Ammon's horn (tissue), 1 donor: ENCODE measurements around the gene HAPLN3.

Experiments
- DNase-seq: peaks from one replicate; pipeline ENCODE4 v3.0.0-alpha.2; 2016; ENCODE audit warnings: low spot score

Gene HAPLN3

DNA sequence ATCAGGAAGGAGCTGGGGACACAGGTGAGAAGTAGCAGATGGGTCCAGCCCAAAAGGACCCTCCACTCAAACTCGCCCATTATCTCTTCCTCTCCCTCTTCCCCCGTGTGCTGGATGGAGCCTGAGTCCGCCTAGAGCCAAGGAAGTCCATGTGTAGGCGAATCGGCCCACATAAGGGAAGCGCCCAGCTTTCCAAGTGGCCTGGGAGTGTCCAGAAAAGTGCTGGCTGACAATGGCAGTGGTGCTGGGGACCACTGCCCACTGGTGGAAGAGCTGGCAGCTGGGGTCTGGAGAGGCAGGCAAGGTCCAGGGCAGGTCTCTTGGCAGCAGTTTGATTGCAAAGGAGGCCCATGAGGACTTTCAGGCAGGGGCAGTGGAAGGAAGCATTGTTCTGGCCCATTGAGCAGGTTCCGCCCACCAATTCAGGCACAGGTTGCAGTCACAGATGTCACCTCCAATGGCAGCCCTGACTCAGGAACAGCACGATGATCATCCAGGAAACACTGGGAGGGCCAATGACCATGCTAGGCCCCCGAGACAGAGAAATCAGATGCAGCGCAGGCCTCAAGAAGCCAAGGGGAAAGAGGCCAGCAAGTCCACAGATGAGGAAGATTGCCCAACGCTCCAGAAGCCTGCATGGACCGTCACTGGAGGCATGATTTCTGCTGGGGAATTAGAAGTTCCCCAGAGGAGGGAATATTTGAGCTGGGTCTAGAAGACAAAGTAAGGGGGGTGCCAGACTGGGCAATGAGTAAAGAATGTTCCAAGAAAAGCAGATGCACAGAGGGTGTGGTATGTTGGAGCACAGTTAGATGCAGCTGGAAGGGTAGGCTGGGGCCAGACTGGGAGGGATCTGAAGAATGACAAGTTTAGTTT is 14.8 kb upstream of the HAPLN3 start:
- no peak for DNase-seq

DNA sequence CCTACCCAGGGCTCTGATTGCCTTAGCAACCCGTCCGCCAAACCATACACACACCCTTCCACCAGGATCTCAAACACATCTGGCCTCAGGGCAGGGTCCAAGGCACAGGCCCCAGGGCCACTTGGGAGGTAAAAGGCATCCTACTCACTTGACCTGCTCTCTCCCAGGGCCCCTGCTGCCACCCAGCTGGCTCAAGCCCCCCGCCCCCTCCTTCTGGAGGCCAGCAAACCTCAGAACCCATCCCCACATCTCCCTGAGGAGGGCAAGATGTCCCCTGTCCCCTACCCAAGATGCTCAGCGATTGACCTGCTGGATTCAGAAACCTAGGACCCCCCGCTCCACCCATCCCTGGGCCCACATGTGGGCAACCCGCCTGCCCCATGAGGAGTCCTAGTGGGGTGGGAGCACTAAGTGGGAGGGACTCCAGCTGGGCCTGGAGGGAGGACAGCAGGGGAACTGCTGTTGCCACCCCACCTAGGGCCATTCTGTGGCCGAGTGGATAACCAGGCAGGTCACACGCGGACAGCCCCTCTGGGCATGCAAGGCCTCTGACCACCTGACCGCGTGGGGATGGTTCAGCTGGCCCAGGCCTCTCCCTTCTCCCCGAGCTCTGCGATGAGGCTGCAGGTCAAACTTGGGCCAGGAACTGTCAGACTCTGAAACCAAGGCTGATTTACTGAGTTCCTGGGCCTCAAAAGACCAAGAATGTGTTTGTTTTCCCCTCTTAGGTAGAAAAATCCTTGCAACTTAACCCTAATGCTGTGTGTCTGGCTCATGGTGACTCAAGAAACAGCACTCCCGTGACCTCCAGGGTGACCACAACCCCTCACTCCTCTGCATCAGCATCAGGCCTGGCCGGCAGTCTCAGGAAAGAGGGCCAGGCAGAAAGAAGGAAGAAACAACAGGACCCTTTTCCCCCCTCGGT is 13.6 kb upstream of the HAPLN3 start:
- no peak for DNase-seq

DNA sequence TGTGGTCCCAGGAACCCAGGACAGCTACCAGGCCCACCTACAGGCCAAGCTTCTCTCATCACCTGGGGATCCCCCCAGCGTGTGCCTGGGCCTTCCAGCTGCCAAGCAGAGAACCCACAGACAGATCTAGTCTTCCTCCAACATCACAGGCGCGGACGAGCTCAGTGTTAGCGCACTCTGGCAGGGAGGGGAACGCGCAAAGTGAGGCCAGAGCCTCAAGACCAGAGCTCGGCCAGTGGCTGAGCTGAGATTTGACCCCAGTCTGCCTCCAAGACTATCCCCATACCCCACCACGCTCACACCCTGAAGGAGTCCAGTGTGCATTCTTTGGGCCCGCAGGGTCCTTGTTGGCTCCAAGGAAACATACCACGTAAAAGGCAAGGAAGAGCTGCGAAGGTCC is 12.8 kb upstream of the HAPLN3 start:
- no peak for DNase-seq

DNA sequence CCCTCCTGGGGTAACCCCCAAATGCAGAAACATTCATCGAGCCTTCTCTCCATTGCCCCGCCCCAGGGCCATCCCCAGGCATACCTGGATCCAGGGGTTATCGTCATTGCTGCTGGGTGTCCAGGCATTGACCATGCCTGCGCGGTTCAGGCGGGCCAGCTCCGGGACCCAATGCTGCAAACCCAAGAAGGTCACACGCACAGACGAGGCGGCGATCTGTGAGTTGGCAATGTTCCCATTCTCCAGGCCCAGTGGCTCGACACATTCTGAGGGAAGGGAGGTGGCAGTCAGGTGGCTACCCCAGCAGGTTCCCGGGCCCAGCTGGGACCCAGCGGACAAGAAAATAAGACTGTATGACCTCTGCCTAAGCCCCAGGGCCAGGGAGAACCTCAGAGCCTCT is 11.8 kb upstream of the HAPLN3 start:
- no peak for DNase-seq

DNA sequence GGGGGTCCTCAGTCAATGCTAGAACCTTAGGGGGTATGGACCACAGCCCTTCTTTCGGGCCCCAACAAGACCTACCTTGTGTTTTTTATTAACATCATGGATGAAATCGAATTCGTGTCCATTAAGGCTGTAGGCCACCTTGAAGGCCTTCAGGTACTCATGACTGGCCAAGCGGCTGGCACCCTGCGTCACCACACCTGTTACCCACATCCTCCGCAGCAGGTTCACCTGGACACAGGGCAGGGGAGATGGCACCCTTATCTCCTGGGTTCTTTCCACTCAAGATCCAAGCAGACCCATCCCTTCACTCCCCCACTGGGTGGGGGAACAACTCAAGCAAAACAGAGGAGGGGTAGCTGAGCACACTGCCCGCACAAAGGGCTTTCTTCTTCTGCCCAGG is 11.2 kb upstream of the HAPLN3 start:
- no peak for DNase-seq

DNA sequence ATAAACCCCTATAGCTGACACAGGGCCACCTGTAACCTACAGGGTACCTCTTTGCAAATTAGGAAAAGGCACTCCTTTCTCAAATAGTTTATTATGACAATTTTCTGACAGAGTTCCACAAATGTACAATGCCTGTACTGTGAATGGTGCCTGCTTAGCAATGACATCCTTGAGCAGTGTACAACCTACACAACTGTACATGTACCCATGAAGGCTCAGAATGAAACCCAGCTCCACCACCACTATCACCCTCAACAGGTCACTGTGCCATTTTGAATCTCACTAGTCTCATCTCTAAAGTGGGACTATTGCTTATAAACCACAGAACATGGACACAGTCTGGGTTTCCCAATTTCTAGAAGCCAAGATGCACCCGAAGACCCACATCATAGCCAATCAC is 10.8 kb upstream of the HAPLN3 start:
- no peak for DNase-seq

DNA sequence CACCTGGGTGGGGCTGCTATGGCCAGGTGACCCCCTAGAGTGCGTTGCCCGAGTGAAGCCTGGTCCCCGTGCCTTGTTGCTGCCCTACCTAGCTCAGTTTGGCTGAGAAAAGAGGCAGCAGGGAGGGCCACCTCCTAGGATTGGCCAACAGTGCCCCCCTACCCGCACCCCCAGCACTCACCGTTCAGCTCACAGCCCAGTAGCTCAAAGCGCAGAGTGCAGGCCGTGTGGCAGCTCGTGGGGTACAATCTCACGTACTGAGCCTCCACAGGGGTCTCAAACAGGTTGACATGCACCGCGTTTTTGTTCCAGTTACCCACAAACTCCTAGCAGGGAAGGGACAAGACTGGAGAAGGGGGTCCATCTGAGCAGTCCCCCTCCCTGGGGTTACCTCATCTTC is 10.2 kb upstream of the HAPLN3 start:
- DNase-seq = no peak

DNA sequence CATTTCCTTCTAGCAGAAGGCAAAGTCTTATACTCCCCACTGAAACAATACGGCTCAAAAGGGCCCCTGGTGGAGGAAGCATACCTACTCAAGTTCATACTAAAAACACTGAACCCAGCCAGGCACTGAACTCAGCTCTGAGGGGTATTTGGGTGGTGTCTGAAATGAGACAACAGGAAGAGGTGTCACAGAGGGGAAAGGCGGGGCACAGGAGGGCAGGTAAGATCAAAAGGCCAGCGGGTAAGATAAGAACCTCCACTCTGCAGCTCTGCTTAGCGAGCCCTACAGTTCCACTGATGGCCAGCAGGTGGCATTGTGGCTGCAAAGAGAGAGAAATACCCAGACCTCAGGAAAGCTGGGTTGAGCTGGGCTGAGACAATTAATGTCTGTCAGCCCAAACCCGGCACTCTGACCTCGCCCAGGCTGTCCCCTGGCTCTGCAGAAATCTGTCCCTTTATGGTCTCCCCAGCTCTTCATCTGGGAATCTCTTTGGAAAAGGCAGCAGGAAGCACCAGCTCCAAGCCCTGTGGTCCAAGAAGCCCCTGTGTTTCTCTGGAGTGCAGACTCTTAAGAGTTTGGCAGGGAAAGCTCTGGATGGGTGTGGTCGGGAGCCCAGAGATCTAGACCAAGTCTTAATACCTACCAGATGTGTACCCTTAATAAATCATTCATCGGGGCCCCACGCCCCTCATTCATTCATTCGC is 9.4 kb upstream of the HAPLN3 start:
- peak; percentile 89 for DNase-seq

DNA sequence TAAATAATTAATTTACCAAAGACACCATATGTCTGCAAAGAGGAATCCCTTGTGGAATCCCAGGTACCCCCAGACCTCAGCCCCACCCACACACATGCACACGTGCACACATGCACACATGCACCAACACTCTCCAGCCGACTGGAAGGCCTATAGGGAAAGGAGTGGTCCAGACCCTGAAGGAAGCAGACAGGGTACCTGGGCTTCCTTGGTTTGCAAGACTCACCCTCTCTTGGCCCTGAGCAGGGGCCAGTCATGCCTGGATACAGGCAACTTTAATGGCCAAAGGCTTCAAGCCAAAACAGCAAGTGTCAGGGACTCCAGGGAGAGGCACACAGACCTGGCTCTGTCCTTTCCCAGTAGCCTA is 8.9 kb upstream of the HAPLN3 start:
- DNase-seq = no peak

DNA sequence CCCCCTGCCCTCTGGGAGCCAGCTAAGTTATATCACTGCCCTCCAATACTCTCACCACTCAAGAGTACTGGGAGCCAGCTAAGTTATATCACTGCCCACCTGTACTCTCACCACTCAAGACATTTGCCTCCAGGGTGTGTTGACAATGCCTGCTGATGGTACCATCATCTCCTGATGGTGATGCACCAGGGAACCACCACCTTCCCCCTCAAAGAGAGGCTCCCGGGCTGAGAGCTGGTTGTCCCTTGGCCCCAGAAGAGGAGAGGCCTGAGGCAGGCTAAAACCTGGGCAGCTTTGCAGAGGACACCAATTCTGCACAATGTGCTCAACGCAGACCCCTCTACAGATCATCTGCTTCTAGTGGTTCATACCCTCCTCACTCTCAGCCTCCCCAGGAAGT is 7.5 kb upstream of the HAPLN3 start:
- DNase-seq = no peak

DNA sequence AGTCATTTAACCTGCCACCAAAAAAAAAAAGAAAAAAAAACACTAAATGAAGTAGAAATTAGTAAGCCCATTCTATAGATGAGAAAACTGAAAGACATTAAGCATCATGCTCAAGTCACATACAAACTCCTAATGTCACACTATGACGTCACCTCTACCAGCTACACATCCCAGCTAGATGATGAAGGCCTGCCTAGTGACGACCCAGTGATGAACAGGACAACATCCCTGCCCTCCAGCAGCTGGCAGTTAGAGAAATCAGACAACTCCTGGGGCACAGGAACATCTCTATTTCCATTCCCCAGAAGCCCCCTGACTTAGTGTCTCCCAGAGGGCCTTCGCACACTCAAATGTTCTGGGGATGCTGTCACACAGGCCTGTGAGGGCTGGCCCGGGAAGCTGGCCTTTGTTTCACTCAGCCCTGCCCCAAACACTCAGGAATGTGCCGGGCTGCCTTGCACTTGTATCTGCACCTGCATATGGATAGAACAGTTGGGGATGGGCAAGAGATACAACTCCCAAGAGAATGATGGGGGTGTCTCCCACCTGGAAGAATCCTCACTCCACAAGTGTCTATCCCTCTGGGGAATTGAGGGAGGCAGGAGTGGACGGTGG is 7.0 kb upstream of the HAPLN3 start:
- DNase-seq = no peak

DNA sequence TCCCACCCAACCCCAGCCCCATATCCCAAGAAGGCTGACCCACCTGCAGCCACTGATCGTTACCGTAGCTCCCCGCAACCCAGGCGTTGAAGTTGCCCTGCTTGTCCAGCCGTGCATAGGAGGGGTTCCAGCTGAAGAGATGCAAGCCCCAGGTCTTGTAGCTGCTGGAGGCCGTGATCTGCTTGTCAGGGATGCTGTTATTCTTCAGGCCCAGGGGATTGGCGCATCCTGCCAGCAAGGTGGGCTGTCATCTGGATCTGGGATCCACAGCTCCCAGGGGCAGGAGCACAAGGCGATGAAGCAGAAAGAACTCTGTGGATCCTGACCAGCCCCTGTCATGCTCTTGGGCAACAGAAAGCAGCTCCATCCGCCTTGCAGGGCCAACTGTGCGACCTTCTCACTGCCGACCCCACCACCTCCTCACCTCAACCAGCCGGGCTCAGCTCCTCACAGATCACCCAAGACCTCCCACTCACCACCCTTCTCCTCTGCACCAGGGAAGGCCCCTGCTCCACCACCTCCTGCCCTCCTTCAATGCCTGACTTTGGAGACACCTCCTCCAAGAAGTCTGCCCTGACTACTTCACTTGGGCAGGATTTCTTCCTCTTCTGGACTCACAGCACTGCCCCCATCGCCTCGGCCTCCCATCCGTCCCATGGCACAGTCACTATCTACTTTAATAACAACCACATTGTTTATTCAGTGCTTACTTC is 6.3 kb upstream of the HAPLN3 start:
- DNase-seq = no peak

DNA sequence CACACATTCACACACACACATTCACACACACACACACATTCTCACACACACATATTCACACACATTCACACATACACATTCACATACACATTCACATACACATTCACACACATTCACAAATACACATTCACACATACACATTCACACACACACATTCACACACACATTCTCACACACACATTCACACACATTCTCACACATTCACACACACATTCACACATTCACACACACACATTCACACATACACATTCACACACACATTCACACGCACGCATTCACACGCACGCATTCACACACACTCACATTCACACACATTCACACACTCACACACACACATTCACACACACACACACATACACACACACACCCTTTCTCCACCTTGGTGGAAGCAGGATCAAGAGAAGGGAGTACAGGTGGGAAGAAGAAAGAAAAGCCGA is 5.7 kb upstream of the HAPLN3 start:
- DNase-seq = no peak

DNA sequence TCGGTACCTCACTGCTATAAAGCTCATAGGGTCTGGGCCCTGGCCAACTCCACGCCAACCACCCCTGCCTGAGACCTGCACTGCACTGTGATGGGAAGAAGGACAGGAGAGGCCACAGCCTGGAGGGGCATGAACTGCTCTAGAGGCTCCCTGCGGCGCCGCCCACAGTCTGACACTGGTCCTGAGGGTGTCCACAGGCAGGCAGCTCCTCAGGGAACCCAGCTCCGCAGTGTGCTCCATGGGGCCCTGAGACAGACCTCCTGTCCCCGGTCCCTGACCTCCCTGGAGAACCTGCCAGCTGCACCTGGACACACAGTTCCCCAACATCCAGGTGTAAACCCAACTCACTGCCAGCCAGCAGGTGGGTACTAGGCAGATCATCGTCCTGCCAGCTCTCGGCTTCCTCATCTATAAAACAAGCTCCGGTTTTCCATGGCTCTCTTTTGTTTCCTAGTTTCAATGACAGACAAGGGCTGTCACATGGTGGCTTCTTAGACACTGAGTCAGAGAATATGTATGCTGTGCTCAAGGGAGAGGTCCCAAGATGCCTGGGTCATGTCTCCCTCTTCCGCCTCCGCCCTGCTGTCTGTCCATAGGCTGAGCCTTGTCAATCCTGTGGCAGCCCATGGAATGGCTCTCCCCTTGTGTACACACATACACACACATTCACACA is 5.1 kb upstream of the HAPLN3 start:
- no peak for DNase-seq

DNA sequence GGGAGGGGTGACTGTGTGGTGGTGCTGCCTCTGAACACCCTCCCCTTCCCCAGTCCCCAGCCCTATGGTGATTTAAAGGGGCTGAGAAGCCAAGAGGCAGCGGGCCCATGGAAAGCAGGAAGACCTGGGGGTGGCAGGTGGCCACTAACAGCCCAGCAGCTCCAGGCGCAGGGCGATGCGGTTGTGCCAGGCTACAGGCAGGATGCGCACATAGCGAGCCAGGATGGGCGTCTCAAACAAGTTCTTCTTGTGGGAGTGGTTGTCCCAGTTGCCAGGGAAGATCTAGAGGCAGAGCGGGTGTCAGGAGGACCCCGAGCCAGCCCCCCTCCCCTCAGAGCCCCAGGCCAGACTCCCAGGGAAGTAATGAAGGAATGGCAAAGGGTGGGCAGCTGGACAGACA is 3.9 kb upstream of the HAPLN3 start:
- no peak for DNase-seq

DNA sequence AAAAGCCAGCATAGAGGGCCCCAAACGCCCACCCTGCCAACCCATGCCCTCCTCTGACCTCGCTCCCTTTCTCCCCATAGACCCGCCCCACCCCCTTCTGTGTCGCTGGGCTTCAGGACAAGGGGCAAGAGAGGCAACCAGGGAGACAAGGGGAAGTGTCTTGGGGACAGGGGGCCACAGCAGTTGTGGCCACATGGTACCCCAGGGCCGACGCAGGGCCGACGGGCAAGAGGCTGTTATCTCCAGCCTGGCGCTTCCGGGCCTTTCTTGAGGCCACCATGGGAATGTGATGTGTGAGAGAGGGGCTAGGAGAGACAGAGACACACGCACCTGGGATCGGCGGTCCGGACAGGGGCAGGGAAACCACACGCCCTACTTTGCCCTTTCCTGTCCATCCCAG is 3.4 kb upstream of the HAPLN3 start:
- no peak for DNase-seq

DNA sequence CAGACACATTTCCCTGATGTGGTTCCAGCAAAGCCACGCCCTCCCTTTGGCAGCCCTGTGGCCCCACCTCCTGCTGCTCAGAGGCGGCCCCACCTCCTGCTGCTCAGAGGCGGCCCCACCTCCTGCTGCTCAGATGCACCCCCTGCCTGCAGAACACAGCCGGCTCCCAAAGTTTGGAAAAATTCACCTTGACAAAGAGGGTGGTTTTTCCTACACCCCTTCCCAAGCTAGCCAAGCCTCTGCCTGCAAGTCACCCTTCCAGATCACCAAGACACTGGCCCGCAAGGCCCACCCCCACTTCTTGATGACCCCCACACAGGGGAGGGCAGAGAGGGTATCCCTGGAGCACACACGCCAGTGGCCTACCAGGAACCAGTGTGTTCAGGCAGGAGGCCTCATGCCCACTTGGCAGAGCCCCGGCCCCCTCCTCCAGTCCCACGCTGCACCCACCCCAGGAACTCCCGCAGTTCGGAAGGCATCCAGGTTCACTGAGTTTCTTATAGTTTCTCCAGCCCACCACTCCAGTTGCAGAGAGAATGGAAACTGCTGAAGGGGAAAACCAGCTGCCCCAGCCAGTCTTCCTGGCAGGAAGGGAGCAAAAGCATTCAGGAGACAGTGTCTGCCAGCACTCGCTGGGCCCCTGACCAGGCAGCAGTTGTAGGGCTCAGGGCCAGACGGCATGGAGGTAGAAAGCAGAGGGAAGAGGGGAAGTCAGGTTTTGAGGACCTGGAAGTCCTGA is 2.3 kb upstream of the HAPLN3 start:
- DNase-seq = peak; percentile 69

DNA sequence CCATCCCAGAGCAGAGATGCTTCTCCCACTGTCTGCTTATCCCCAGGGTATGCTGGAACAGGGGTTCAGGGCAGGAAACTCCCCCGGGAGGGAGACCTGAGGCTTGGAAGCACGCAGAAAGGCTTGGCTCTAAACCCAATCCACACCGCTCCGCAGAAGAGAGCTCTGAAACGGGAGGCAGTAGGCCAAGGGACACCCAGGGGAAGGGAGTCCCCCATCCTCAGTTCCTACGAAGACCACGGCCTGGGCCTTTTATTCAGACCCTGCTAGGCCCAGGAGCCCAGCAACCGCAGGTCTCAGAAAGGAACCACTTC is 1.8 kb upstream of the HAPLN3 start:
- DNase-seq = no peak

DNA sequence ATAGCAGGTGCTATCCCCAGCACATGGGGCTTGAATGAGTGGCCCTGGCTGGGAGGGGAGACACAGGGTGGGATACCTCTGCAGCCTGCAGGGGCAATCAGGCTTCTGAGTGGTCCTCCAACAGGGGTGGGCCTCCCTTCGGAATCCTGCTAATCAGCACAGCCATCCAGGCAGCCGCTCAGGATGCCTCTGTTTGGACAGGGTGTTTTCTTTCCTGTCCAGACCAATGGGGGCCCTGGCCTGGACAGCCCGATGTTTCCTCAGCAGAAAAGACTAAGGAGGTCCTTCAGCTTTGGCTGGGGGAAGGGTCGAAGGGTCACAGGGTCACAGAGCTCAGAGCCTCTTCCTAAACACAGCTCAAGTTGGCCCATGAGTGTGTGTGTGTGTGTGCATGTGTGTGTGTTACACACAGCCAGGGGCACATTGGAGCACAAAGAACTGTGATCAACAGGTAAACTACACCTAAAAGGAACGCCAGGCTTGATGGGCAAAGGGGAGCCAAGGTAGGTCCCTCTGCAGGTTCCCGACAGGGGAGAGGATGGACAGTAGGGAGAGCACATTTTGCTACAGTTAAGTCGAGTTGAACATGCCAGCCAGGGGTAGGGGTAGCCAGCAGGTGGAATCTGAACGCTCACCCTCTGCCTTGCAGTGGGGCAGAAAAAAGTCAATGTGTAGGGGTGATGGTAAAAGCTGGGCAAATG is 1.1 kb upstream of the HAPLN3 start:
- no peak for DNase-seq

DNA sequence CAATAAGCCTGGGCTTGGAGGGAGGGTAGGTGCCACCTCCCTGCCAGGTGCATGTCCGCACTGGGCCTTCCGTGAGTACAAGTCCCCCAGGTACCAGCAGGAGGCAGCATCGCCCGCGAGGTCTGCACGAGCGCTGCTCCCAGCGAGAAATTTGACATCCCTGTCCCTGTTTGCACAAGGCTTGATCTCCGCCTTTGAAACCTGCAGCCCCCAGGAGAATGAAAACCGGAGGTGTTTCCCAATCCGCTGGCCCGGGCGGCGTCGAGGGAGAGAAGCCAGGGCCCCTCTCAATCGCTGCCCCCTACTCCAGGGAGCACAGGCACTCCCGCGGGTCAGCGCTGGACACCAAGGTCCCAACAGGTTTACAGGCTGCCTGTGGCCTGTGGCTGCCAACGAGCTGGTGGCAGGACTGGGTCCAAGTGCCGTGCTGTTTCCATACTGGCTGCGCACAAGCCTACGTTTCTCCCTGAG is 961 bp downstream of the HAPLN3 start:
- DNase-seq = no peak
